SJCRH30 (cell line): ENCODE results near the gene SLC19A1. TPM values are rescaled to one million over a fixed set of nuclear protein-coding genes. Genes with fewer than 3 reads are reported as not detected.
"Not testable (repeated sequence)": the region's sequence is repeated elsewhere in the genome, so short reads cannot be mapped to it uniquely, and the experiment has no call there.

Experiments used
- DNase-seq, 2 experiments: peaks; one replicate each; pipeline ENCODE4 v3.0.0-alpha.2; 2015 to 2020
- H3K27ac ChIP-seq: fragments of 250-450 bp; sonication (Bioruptor Pico); 2 replicates; pipeline ENCODE4 v1.5.1; 2020; ENCODE audit warnings: mild to moderate bottlenecking, moderate library complexity
- H3K27me3 ChIP-seq: fragments of 250-450 bp; sonication (Bioruptor Pico); 2 replicates; pipeline ENCODE4 v1.5.1; 2020; ENCODE audit warnings: mild to moderate bottlenecking, moderate library complexity
- H3K36me3 ChIP-seq: fragments of 250-450 bp; sonication (Bioruptor Pico); 2 replicates; pipeline ENCODE4 v1.5.1; 2020; ENCODE audit warnings: mild to moderate bottlenecking, moderate library complexity
- H3K4me1 ChIP-seq: fragments of 250-450 bp; sonication (Bioruptor Pico); 2 replicates; pipeline ENCODE4 v1.5.1; 2020; ENCODE audit warnings: mild to moderate bottlenecking, moderate library complexity
- H3K4me3 ChIP-seq: fragments of 250-450 bp; sonication (Bioruptor Pico); 2 replicates; pipeline ENCODE4 v1.5.1; 2020; ENCODE audit warnings: mild to moderate bottlenecking, moderate library complexity
- H3K9me3 ChIP-seq: fragments of 250-450 bp; sonication (Bioruptor Pico); replicated peaks from 2 replicates; pipeline ENCODE4 v1.5.1; 2020; ENCODE audit warnings: mild to moderate bottlenecking, moderate library complexity
- total RNA-seq: library from RNA; depleted of rRNA; stranded (reverse); fragments of >200 nt; shearing (Covaris generic); gene quantifications from 2 replicates; pipeline ENCODE4 v1.2.3, GENCODE V29; 2014

The SLC19A1 gene
- total RNA-seq, 1 experiment from 2014 or later = 27.6 TPM

DNA sequence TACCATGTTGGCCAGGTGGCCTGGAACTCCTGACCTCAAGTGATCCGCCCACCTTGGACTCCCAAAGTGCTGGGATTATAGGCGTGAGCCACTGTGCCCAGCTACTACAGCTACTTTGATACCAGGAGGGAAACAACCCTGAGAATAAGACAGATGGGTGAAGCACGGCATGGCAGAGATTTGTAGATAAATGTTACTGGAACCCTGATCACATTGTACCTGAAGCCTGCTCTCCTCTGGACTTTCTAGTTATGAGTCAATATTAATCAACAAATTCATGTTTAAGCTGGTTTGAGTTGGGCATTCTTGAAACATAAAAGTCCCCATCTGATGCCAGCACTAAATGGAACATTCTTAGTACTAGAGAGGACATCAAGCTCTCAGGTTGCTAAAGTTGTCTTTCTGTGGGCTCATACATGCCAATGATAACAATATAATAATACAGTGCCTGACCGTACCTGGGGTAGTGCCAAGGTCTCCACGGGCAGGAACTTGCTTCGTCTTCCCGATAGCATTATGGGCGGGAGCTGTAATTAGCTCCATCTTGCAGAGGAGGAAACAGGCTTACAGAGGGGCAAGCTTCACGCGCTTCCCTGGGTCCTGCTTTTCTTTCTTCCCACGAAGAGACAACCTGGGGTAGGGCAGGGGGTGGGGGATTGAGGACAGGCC lies 30.7 kb upstream of the SLC19A1 start:
- DNase-seq = no peak
- H3K4me3 ChIP-seq = no peak overlapping the region
- peaks cover 4% of the 10 kb centered on the region; the same call in 1 of the 2 replicates for H3K27me3 ChIP-seq
- H3K36me3 ChIP-seq = no peaks in the 10 kb centered on the region
- H3K9me3 ChIP-seq = no peaks in the 10 kb centered on the region
- H3K27ac ChIP-seq = no peak overlapping the region
- no peaks in the 10 kb centered on the region for H3K4me1 ChIP-seq

DNA sequence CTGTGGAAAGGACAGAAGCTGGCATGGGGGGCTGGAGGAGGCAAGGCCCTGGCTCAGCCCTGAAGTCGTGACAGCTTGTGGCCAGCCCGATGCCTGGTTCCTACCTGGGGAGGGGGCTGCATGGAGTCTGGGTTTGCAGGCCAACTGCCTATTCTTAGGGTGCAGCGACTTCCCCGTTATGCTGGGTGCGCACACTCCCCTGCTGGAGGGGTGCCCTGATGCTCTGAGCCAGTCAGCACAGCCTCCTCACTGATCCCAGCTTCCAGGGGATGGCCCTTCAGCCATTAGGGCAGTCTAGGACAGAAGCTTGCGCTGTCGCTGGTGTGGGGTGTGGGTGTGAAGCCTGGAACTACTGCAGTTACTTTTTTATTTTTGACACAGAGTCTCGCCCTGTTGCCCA lies 30.0 kb upstream of the SLC19A1 start:
- H3K4me3 ChIP-seq = no peak overlapping the region
- peaks cover 4% of the 10 kb centered on the region; the same call in 1 of the 2 replicates for H3K27me3 ChIP-seq
- no peak for DNase-seq
- H3K27ac ChIP-seq = no peak overlapping the region
- no peaks in the 10 kb centered on the region for H3K36me3 ChIP-seq
- H3K9me3 ChIP-seq = no peaks in the 10 kb centered on the region
- H3K4me1 ChIP-seq = no peaks in the 10 kb centered on the region

DNA sequence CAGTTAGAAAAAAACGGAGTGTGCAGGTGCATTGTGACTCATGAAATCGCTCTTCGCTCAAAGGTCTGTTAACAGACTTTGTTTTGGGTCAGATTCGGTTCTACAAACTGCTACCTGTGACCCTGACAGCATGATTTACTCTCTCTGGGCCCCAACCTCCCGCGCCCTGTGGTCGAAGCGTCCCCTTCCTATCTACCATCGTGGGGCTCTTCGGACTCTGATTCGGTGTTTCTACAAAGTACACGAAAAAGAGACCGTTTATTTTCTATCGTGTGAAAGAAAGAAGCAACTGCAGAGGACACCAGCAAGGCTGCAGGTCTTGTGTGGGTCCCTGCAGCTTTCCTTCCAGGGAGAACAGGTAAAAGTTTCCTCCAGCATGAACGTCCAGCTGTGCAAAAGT lies 29.4 kb upstream of the SLC19A1 start:
- Histone ChIP-seq H3K27me3 (peaks cover 4% of the 10 kb centered on the region; the same call in 1 of the 2 replicates), H3K9me3 (no peaks in the 10 kb centered on the region), H3K27ac (no peak overlapping the region), H3K36me3 (no peaks in the 10 kb centered on the region), H3K4me3 (no peak overlapping the region), H3K4me1 (no peaks in the 10 kb centered on the region)
- DNase-seq = no peak

DNA sequence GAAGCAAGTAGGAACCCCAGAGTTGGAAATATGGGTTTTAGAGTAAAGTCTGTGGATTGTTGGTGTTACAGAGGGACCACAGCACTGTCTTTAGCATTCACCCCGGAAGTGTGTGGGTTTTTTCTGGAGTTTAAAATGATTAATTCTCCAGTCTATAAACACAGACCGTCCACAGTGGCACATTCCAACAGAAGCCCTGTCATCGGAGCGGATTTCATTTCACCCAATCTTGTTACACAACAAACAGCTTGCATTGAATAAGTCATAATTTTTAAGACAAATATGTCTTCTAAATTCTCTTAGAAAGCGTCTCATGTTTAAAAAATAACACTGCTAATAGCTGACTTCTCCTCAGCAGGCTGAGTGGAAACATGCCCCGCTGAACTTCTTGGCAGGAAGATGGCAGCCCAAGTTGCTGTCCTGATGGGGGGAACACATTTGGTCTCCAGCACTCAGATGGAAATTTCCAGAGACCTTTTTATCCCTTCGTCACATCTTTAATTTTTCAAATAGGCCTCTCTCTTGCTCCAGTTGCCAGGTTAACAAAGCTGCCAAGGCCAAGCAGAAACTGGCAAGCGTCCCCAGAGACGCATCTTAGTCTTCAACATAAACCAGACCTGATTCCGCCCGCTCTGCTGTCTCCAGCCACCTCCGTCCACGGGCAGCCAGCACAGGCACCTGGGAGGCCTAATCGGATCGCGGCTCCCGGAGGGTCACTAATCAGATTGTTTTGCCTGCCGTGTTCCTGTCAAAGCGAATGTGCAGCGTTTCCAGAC lies 28.8 kb upstream of the SLC19A1 start:
- Histone ChIP-seq H3K27me3 (peaks cover 4% of the 10 kb centered on the region; the same call in 1 of the 2 replicates), H3K27ac (no peak overlapping the region), H3K4me3 (no peak overlapping the region), H3K36me3 (no peaks in the 10 kb centered on the region), H3K4me1 (no peaks in the 10 kb centered on the region), H3K9me3 (no peaks in the 10 kb centered on the region)
- no peak for DNase-seq

DNA sequence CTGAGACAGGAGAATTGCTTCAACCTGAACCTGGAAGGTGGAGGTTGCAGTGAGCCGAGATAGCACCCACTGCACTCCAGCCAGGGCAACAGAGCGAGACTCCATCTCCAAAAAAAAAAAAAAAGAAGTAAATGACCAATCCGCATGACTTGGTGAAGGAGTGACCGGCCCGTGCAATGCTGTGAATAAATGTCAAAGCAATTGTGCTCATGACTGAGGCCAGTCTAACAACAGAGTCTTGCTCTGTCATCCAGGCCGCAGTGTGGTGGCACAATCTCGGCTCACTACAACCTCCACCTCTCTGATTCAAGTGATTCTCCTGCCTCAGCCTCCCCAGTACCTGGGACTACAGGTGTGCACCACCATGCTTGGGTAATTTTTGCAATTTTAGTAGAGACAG lies 27.8 kb upstream of the SLC19A1 start:
- no peaks in the 10 kb centered on the region for H3K4me1 ChIP-seq
- H3K27me3 ChIP-seq = peaks cover under 1% of the 10 kb centered on the region; the same call in 1 of the 2 replicates
- H3K4me3 ChIP-seq = no peak overlapping the region
- H3K27ac ChIP-seq = no peak overlapping the region
- H3K36me3 ChIP-seq = no peaks in the 10 kb centered on the region
- no peaks in the 10 kb centered on the region for H3K9me3 ChIP-seq
- no peak for DNase-seq

DNA sequence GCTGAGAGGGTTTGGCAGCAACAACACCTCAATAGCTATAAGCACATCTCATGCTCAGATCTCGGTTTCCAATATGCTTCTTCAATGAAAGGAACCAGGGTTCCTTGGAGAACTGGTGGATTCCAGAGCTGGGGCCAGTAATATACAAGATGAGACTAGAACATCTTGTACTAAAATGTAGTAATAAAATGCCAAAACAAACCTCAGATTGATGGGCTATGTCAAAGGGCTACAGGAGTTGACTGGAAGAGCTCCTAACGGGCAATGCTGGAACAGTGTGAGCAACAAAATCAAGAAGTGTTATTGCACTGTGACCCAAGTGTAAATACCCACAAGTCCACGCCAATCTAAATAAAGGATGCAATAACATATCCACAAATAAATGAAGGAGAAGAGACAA lies 26.1 kb upstream of the SLC19A1 start:
- H3K27me3 ChIP-seq = no peaks in the 10 kb centered on the region
- no peak overlapping the region for H3K27ac ChIP-seq
- no peak for DNase-seq
- H3K36me3 ChIP-seq = no peaks in the 10 kb centered on the region
- no peak overlapping the region for H3K4me3 ChIP-seq
- H3K4me1 ChIP-seq = no peaks in the 10 kb centered on the region
- H3K9me3 ChIP-seq = no peaks in the 10 kb centered on the region

DNA sequence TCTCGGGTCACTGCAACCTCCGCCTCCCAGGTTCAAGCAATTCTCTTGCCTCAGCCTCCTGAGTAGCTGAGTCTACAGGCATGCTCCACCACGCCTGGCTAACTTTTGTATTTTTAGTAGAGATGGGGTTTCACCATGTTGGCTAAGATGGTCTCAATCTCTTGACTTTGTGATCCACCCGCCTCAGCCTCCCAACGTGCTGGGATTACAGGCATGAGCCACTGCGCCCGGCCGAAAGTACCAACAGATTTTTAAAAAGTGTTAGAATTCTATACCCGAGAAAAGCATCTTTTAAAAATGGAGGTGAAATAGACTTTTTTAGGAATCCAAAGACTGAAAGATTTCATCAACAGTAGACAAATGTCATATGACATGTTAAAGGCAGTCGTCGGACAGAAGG lies 21.9 kb upstream of the SLC19A1 start:
- not testable (repeated sequence) for H3K4me3 ChIP-seq, H3K27me3 ChIP-seq, H3K36me3 ChIP-seq, H3K9me3 ChIP-seq, H3K4me1 ChIP-seq, DNase-seq, H3K27ac ChIP-seq

DNA sequence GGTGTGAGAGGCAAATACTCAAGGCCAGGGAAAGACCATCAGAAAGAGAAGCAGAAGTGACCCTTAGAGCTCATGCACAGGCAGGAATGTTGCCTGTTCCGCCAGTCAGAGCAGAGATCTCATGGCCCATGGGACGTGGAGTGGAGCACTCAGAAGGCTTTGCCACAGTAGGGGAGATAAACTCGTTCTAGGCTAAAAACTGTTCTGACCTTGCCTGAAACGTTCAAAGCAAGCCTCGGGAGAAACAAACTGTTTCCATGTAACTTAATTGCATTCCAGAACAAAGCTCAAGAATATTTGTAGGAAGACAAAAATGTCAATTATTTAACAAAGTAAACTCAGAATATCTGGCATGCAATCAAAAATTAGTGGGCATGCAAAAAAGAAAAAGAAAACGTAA lies 20.7 kb upstream of the SLC19A1 start:
- Histone ChIP-seq H3K4me3 (no peak overlapping the region), H3K9me3 (no peaks in the 10 kb centered on the region), H3K36me3 (no peaks in the 10 kb centered on the region), H3K27me3 (no peaks in the 10 kb centered on the region), H3K4me1 (no peaks in the 10 kb centered on the region), H3K27ac (no peak overlapping the region)
- DNase-seq = no peak

DNA sequence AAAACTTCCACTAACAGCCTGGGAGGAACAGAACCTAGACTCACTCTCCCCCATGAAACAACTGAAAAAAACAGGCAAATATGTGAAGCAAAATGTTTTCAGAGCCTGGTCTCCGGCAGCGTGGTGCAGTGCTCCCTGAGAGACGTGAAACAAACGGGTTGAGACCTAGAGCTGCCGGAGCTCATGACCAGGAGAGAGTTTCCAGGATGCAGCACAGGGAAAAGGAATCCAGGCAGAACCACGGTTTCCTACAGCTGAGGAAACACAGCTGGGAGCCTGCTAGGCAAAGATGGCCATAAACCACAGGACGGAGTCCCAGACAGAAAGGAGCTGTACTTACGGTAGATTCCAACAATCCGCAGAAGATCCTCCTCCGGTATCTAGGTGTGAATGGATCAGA lies 20.2 kb upstream of the SLC19A1 start:
- no peaks in the 10 kb centered on the region for H3K4me1 ChIP-seq
- no peak overlapping the region for H3K27ac ChIP-seq

DNA sequence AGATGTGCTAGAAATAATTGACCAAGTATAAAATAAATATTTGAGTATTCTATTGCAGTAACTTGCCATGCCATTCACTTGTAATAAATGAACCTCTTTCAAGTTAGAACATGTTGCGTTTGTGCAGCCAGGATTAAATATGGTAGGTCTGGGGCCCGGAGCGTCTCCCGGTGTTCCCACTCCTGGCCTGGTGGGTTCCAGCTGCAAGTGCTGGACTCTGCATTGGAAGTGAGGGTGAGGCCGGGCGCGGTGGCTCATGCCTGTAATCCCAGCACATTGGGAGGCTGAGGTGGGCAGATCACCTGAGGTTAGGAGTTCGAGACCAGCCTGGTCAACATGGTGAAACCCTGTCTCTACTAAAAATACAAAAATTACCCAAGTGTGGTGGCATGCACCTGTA lies 19.0 kb upstream of the SLC19A1 start:
- H3K4me1 ChIP-seq, H3K36me3 ChIP-seq, DNase-seq, H3K27ac ChIP-seq, H3K27me3 ChIP-seq, H3K9me3 ChIP-seq, H3K4me3 ChIP-seq: not testable (repeated sequence)

More for the DNA sequence above, 20.2 kb upstream of the SLC19A1 start:
- H3K4me3 ChIP-seq = no peak overlapping the region
- no peaks in the 10 kb centered on the region for H3K36me3 ChIP-seq
- no peak for DNase-seq
- no peaks in the 10 kb centered on the region for H3K9me3 ChIP-seq
- no peaks in the 10 kb centered on the region for H3K27me3 ChIP-seq

DNA sequence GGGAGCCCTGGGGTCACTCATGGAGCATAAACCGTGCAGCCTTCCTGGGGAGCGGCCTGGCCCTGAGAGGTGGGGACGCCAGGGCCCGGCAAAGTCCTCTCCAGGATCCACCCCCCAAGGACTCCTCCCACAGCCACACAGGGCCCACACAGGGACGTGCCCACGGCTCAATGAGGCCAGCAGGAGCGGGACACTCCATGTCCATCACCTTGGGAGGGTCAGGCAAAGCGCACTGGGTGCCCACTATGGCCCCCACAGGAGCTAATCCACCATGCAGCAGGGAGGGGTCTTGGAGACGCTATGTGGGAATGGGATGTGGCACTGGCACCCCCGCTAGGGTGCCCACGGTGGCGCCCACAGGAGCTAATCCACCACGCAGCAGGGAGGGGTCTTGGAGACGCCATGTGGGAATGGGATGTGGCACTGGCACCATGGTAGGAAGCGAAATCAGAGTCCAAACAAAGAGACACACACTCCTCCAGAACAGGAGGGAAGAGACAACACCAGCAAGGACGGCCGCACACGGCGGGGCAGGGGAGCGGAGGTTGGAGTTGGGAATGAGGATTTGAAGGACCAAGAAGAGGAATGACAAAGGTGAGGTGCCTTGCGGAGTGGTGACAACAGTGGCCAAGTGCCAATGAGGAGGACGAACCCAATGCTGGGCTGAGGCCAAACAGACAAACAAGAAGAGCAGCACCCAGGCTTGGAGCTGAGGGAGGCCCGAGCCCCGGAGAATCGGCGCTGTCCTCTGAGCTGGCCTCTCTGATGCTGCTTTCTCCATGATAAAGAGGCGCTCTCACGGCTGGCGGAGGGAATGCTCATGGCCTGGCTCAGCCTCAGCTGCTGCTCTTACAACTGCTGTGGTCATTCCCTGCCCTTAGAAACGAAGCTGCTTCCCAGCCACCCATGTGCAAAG lies 18.1 kb upstream of the SLC19A1 start:
- Histone ChIP-seq H3K36me3 (no peaks in the 10 kb centered on the region), H3K9me3 (no peaks in the 10 kb centered on the region), H3K4me1 (no peaks in the 10 kb centered on the region), H3K4me3 (no peak overlapping the region), H3K27me3 (no peaks in the 10 kb centered on the region), H3K27ac (no peak overlapping the region)
- DNase-seq = no peak

DNA sequence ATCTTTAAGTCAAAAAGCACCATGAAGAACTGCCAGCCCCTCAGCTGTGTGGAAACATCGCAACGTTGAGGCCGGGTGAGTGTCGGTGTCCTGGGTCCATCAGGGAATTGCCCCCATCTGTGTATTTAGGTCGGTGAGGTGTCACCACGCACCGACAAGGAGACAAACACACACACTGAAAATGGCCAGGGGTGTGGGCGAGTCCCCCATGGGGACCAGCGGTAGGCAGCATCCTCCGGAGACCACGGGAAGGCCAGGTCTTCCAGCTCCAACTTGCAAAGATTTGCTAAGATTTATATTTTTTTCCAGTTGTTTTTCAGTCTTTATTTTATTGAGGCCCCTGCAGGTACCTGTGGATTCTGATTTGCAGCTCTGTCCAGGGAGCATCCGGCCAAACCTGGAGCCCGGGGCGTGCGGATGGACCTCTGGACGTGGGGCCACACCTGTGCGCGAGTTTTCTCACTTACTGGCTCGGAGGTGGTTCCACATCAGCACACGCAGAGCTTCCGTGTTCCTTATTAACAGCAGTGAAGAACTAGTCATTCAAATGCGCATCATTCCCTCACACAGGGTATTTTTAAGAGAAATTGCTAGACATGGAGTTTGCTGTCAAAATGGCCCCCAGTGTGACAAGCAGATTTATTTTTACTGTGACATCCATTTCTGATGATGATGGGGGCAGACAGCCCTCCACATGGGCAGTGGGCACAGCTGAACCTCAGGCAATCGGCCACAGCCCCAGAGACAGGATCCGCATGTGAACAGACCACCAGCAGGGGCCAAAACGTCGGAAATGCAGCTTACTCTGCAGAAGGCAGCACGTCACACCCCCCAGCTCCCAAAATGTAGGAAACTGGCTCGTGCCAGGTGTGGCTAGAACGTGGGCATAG lies 17.2 kb upstream of the SLC19A1 start:
- H3K27ac ChIP-seq = no peak overlapping the region
- no peaks in the 10 kb centered on the region for H3K27me3 ChIP-seq
- no peak for DNase-seq
- H3K4me1 ChIP-seq = no peaks in the 10 kb centered on the region
- no peaks in the 10 kb centered on the region for H3K36me3 ChIP-seq
- H3K9me3 ChIP-seq = no peaks in the 10 kb centered on the region
- H3K4me3 ChIP-seq = no peak overlapping the region

DNA sequence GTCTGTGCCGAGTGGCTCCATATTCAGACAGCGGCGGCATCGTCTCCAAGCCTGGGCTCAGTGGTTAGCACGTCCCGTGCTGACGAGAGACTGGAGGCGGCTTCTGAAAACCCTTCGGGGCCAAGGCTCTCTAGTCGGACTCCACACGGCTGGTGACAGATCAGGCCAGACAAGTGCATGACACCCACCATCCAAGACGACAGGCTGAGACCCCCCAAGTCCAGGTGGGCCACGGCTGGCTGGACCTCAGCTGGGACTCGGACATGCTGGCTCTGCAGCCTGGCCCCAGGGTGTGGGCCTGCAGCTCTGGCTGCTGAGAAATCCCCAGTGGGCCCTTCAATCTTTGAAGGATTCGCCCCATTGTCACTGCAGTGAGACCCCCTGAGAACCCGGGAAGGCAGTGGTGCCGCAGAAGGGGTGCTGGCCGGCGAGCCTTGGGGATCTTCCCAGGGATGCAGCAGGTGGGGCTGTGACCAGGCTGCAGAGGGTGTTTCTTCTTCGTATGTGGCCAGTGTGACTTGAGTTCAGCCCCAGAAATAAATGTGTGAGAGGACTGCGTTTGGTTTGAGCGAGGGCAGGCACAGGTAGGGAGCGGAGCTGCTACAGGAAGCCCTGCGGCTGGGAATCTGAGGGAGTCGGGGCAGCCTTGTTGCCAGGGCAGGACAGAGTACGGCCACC lies 15.9 kb upstream of the SLC19A1 start:
- DNase-seq = no peak
- H3K36me3 ChIP-seq = no peaks in the 10 kb centered on the region

DNA sequence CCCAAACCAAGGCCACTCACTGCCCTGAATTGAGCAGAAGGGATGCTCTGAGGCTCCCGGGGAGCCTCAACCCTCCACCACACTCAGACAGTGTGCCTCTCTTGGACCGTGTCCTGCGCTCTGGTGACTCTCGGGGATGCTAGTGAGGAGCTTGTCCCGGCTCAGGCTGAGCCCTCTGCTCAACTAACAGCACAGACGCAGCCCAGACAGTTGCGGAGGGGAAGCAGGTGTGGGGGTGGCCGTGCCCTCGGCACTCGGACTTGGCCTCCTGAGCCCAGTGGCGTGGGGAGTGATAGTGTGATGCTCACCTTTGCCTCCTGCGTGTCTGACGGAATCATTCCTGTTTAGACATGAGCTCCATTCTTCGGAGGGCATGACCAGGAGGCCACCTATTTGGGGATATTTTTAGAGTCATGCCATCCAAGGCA lies 15.4 kb upstream of the SLC19A1 start:
- no peak overlapping the region for H3K4me3 ChIP-seq
- H3K36me3 ChIP-seq = no peaks in the 10 kb centered on the region
- no peak for DNase-seq
- H3K4me1 ChIP-seq = no peaks in the 10 kb centered on the region
- H3K27ac ChIP-seq = no peak overlapping the region
- H3K9me3 ChIP-seq = no peaks in the 10 kb centered on the region
- no peaks in the 10 kb centered on the region for H3K27me3 ChIP-seq

More for the DNA sequence above, 15.9 kb upstream of the SLC19A1 start:
- Histone ChIP-seq H3K27ac (no peak overlapping the region), H3K27me3 (no peaks in the 10 kb centered on the region), H3K9me3 (no peaks in the 10 kb centered on the region), H3K4me1 (no peaks in the 10 kb centered on the region), H3K4me3 (no peak overlapping the region)
